Lung (tissue), 12 donors: ENCODE results near the gene GYS1. TPM values are rescaled to one million over a fixed set of nuclear protein-coding genes. Genes with fewer than 3 reads are reported as not detected.

Experiments
- ATAC-seq: fragments of 200-7000 bp; cut with Tn5 transposase; one replicate; pipeline ENCODE4 v1.9.1; 2020; ENCODE audit warnings: moderate number of reproducible peaks; ENCODE audit not compliant: insufficient read depth, low FRiP score
- DNase-seq, 3 donors: peaks; one replicate each; pipeline ENCODE4 v3.0.0-alpha.2; 2013 to 2017
- H3K27ac ChIP-seq, 2 donors: one replicate each; pipeline ENCODE4 v1.5.1; 2013; ENCODE audit warnings: mild to moderate bottlenecking in 2 of 2, moderate library complexity in 2 of 2, control low read depth in 1 of 2, inconsistent platforms in 1 of 2, low read depth in 1 of 2, low read length in 1 of 2
- H3K27me3 ChIP-seq, 3 donors: one replicate each; pipeline ENCODE4 v1.5.1; 2013; ENCODE audit warnings: low read length in 2 of 3; ENCODE audit not compliant: control insufficient read depth in 3 of 3, insufficient read depth in 3 of 3
- H3K36me3 ChIP-seq, 4 donors: one replicate each; pipeline ENCODE4 v1.5.1; 2013; ENCODE audit warnings: low read length in 4 of 4, mild to moderate bottlenecking in 1 of 4, moderate library complexity in 1 of 4; ENCODE audit not compliant: control insufficient read depth in 4 of 4, insufficient read depth in 4 of 4
- H3K4me1 ChIP-seq, 5 donors: one replicate each; pipeline ENCODE4 v1.5.1; 2013; ENCODE audit warnings: low read length in 5 of 5, mild to moderate bottlenecking in 2 of 5, moderate library complexity in 1 of 5; ENCODE audit not compliant: control insufficient read depth in 5 of 5, insufficient read depth in 5 of 5
- H3K4me3 ChIP-seq: one replicate; pipeline ENCODE4 v1.5.1; 2013; ENCODE audit warnings: mild to moderate bottlenecking, control low read depth, moderate library complexity
- H3K9ac ChIP-seq, 2 donors: one replicate each; pipeline ENCODE4 v1.5.1; 2013; ENCODE audit warnings: low read length in 2 of 2, control low read depth in 1 of 2; ENCODE audit not compliant: insufficient read depth in 1 of 2
- H3K9me3 ChIP-seq, 4 donors: one replicate each; pipeline ENCODE4 v1.5.1; 2013; ENCODE audit warnings: low read length in 3 of 4, mild to moderate bottlenecking in 1 of 4, moderate library complexity in 1 of 4; ENCODE audit not compliant: control insufficient read depth in 4 of 4, insufficient read depth in 3 of 4
- WGBS, 2 donors: extraction: QIAGEN DNeasy Blood & Tissue Kit; methylation state at CpG; one replicate each; pipeline ENCODE4 v1.1.7; 2013; 5-methylcytosine and 5-hydroxymethylcytosine counted together
- polyA plus RNA-seq, 2 donors: library from polyadenylated mRNA; stranded (reverse); fragments of 200-250 nt; gene quantifications; one replicate each; pipeline ENCODE4 v1.2.1, GENCODE V29; 2013
- total RNA-seq, 2 donors: library from RNA; depleted of rRNA in 1 of 2; stranded (reverse); fragments of >200 nt in 1 of 2; gene quantifications; one replicate each; pipeline ENCODE4 v1.2.1, GENCODE V29; 2014 to 2021
- TF ChIP-seq, protein P1 (sequence below): IDR thresholded peaks from 2 replicates; pipeline ENCODE4 v1.5.1; 2012; ENCODE audit warnings: mild to moderate bottlenecking; ENCODE audit errors: control extremely low read depth, extremely low read depth
- donor health status: control.
- donor health status: control.
- donor health status: Bipolar disorder and iron deficiency.
- donor health status: healthy.
- donor health status: DM: yes; HTN: yes; CAD: no.

GYS1 gene
- total and polyA plus RNA-seq, 4 donors = 22.7 to 49.7 (median 31.9) TPM

DNA sequence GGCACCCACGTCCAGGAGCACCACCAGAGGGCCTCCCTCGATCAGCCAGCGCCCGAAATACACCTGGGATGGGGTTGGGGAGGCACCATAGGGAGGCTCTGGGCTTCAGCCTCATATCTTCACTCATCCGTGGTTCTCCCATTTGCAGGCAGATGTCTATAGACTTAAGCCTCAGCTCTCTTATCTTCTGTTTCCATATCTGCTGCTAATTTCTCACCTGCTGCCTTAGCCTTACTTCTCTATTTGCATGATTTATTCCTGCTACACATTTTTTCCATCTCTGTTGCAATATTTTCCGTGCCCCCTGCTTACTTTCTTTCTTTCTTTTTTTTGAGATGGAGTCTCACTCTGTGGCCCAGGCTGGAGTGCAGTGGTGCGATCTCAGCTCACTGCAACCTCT, 5.8 kb downstream of the GYS1 start:
- Histone ChIP-seq H3K4me1 (peaks cover 0 to 11% (median 9%) of the 10 kb centered on the region in 5 donors), H3K9ac (no peak overlapping the region), H3K4me3 (no peak overlapping the region), H3K9me3 (no peaks in the 10 kb centered on the region), H3K27ac (no peak overlapping the region), H3K27me3 (no peaks in the 10 kb centered on the region), H3K36me3 (peaks cover 19 to 43% (median 26%) of the 10 kb centered on the region in 4 donors)
- 88 to 92% methylated on average over 7 of the region's 7 CpGs for WGBS, 2 donors
- TF ChIP-seq, protein P1, sequence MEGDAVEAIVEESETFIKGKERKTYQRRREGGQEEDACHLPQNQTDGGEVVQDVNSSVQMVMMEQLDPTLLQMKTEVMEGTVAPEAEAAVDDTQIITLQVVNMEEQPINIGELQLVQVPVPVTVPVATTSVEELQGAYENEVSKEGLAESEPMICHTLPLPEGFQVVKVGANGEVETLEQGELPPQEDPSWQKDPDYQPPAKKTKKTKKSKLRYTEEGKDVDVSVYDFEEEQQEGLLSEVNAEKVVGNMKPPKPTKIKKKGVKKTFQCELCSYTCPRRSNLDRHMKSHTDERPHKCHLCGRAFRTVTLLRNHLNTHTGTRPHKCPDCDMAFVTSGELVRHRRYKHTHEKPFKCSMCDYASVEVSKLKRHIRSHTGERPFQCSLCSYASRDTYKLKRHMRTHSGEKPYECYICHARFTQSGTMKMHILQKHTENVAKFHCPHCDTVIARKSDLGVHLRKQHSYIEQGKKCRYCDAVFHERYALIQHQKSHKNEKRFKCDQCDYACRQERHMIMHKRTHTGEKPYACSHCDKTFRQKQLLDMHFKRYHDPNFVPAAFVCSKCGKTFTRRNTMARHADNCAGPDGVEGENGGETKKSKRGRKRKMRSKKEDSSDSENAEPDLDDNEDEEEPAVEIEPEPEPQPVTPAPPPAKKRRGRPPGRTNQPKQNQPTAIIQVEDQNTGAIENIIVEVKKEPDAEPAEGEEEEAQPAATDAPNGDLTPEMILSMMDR = no peak
- ATAC-seq = no peak
- no peak for DNase-seq

DNA sequence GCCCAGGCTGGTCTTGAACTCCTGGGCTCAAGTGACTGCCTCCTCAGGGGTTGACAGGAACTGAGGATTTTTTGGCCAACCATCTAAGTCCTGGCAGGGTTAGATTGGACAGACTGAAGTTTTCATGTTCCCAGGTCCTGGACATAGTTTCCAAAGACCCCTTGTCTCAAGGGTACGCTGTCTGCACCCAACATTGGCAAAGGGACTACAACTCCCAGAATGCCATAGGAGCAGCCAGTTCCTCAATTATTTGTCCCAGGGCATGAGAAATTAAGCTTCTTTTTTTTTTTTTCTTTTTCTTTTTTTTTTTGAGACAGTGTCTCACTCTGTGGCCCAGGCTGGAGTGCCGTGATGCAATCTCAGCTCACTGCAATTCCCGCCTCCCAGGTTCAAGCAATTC, 6.9 kb downstream of the GYS1 start:
- no peak for DNase-seq
- ATAC-seq = no peak
- no peak overlapping the region for H3K27ac ChIP-seq
- H3K9ac ChIP-seq = no peak overlapping the region
- TF ChIP-seq, protein P1 = no peak
- peaks cover 19 to 45% (median 28%) of the 10 kb centered on the region in 4 donors for H3K36me3 ChIP-seq
- peaks cover 0 to 6% (median 3%) of the 10 kb centered on the region in 5 donors for H3K4me1 ChIP-seq
- WGBS, 2 donors = 78 to 95% methylated on average over 3 of the region's 3 CpGs
- no peaks in the 10 kb centered on the region for H3K9me3 ChIP-seq
- no peaks in the 10 kb centered on the region for H3K27me3 ChIP-seq
- H3K4me3 ChIP-seq = no peak overlapping the region

DNA sequence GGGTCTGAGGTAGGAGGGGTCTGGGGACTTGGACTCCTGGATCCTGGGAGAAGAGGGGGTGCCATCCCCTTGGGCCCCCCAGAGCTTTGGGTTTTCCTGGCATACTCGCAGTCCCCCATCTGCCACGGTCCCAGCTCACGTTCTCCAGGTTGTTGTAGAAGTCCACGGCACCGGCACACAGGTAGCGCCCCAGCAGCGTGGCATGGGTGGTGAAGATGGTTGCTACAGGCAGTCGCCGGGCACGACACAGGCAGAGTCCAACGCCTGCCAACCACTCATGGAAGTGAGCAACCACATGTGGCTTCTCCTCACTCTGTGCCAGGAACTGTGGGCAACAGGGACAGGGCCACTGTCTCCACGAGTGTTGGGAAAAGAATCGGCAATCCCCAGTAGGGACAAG, 7.4 kb downstream of the GYS1 start:
- H3K4me1 ChIP-seq = peaks cover 0 to 6% (median 0%) of the 10 kb centered on the region in 5 donors
- no peaks in the 10 kb centered on the region for H3K27me3 ChIP-seq
- TF ChIP-seq, protein P1 = no peak
- no peaks in the 10 kb centered on the region for H3K9me3 ChIP-seq
- H3K4me3 ChIP-seq = no peak overlapping the region
- no peak for DNase-seq
- WGBS, 2 donors = 95 to 96% methylated on average over 13 of the region's 13 CpGs
- H3K27ac ChIP-seq = no peak overlapping the region
- no peak for ATAC-seq
- H3K36me3 ChIP-seq = peaks cover 19 to 44% (median 27%) of the 10 kb centered on the region in 4 donors
- no peak overlapping the region for H3K9ac ChIP-seq

DNA sequence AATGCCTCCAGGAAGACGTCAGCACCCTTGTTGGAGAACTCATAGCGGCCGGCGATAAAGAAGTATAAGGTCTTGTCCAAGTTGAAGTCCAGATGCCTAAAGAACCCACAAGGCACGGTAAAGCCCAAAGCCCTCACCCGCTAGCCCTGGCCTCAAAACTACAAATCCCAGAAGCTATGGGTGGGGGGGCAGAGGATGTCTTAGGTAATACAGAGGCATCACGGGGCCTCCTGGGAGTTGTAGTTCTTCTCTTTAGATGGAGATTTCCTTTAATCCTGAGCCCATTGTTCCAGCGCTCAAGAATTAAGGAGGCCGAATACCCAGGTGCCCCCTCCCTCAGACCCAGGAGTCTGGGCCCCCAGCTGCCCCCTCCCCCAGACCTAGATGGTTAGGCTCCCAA, 10.8 kb downstream of the GYS1 start:
- Histone ChIP-seq H3K27me3 (no peaks in the 10 kb centered on the region), H3K27ac (no peak overlapping the region), H3K4me1 (no peaks in the 10 kb centered on the region), H3K36me3 (peaks cover 19 to 36% (median 29%) of the 10 kb centered on the region in 4 donors), H3K9ac (no peak overlapping the region), H3K9me3 (no peaks in the 10 kb centered on the region), H3K4me3 (no peak overlapping the region)
- ATAC-seq (no peak), DNase-seq (no peak)
- WGBS, 2 donors = 95 to 97% methylated on average over 9 of the region's 9 CpGs
- TF ChIP-seq, protein P1 = no peak
